HEK293 (cell line): ENCODE data around the gene RFX4.

Experiments used
- CTCF ChIA-PET: fragments of 350-600 bp; formaldehyde crosslinking; extraction: SDS; loops from one replicate; lab custom pipeline; 2021; ENCODE audit warnings: antibody characterized with exemption; lab: Yijun Ruan, JAX
- POLR2A ChIA-PET: fragments of 300-600 bp; formaldehyde crosslinking; extraction: SDS; loops from one replicate; lab custom pipeline; 2020; ENCODE audit warnings: antibody characterized with exemption, inconsistent platforms; lab: Yijun Ruan, JAX
- H3K27ac ChIP-seq: fragments of 200-500 bp; sonication (Bioruptor generic); 2 replicates; pipeline ENCODE4 v1.5.1; 2014; ENCODE audit warnings: low read depth, low read length, control low read depth, inconsistent platforms; ENCODE audit errors: extremely low read depth
- H3K36me3 ChIP-seq, 2 experiments: fragments of 200-500 bp in 1 of 2; sonication (Bioruptor generic) in 1 of 2; 1 replicate in 1 of 2; 2 replicates in 1 of 2; pipeline ENCODE4 v1.5.1; 2014 to 2017; ENCODE audit warnings: inconsistent platforms in 2 of 2, low read length in 2 of 2; ENCODE audit not compliant: control insufficient read depth in 2 of 2, insufficient read depth in 1 of 2
- H3K4me1 ChIP-seq: fragments of 200-500 bp; sonication (Bioruptor generic); 2 replicates; pipeline ENCODE4 v1.5.1; 2014; ENCODE audit warnings: mild to moderate bottlenecking, low read length, inconsistent platforms; ENCODE audit not compliant: control insufficient read depth, insufficient read depth
- H3K4me3 ChIP-seq: 2 replicates; pipeline ENCODE4 v1.5.1; 2011; ENCODE audit warnings: low read depth, mild to moderate bottlenecking, control low read depth, low read length, moderate library complexity
- H3K9me3 ChIP-seq: fragments of 200-500 bp; sonication (Bioruptor generic); 2 replicates; pipeline ENCODE4 v1.5.1; 2014; ENCODE audit warnings: low read depth, low read length, inconsistent platforms; ENCODE audit not compliant: control insufficient read depth, insufficient read depth
- AEBP2 ChIP-seq: fragments of 450-650 bp; formaldehyde crosslinking; IDR thresholded peaks from 2 replicates; pipeline ENCODE4 v1.5.1; 2016; ENCODE audit warnings: missing biosample characterization, missing genetic modification characterization, borderline replicate concordance
- BCL6B ChIP-seq: fragments of 450-650 bp; formaldehyde crosslinking; IDR thresholded peaks from 2 replicates; pipeline ENCODE4 v1.5.1; 2017; ENCODE audit warnings: missing biosample characterization, missing genetic modification characterization
- ELK4 ChIP-seq: IDR thresholded peaks from 2 replicates; pipeline ENCODE4 v1.6.1; 2011; ENCODE audit warnings: mild to moderate bottlenecking, low read depth, low read length, borderline replicate concordance
- TRIM28 ChIP-seq: IDR thresholded peaks from 2 replicates; pipeline ENCODE4 v1.6.1; 2011; ENCODE audit warnings: low read length, control low read depth, borderline replicate concordance
- ZBTB21 ChIP-seq: fragments of 450-650 bp; formaldehyde crosslinking; IDR thresholded peaks from 2 replicates; pipeline ENCODE4 v1.5.1; 2017; ENCODE audit warnings: missing biosample characterization, missing genetic modification characterization
- ZNF10 ChIP-seq: fragments of 450-650 bp; formaldehyde crosslinking; IDR thresholded peaks from 2 replicates; pipeline ENCODE4 v1.5.1; 2017; ENCODE audit warnings: missing biosample characterization, missing genetic modification characterization
- ZNF114 ChIP-seq: fragments of 450-650 bp; formaldehyde crosslinking; IDR thresholded peaks from 2 replicates; pipeline ENCODE4 v1.5.0; 2017; ENCODE audit warnings: missing biosample characterization, missing genetic modification characterization
- ZNF16 ChIP-seq: fragments of 450-650 bp; formaldehyde crosslinking; IDR thresholded peaks from 2 replicates; pipeline ENCODE4 v1.5.1; 2016; ENCODE audit warnings: low read depth, missing biosample characterization, missing genetic modification characterization
- ZNF169 ChIP-seq: fragments of 450-650 bp; formaldehyde crosslinking; IDR thresholded peaks from 2 replicates; pipeline ENCODE4 v1.5.1; 2016; ENCODE audit warnings: missing biosample characterization, missing genetic modification characterization
- ZNF19 ChIP-seq: fragments of 450-650 bp; formaldehyde crosslinking; IDR thresholded peaks from 2 replicates; pipeline ENCODE4; 2016; ENCODE audit warnings: missing biosample characterization, missing genetic modification characterization, low read depth
- ZNF211 ChIP-seq: fragments of 450-650 bp; formaldehyde crosslinking; IDR thresholded peaks from 2 replicates; pipeline ENCODE4 v1.5.1; 2016; ENCODE audit warnings: low read depth, missing biosample characterization, missing genetic modification characterization
- ZNF302 ChIP-seq: fragments of 450-650 bp; formaldehyde crosslinking; IDR thresholded peaks from 2 replicates; pipeline ENCODE4 v1.5.1; 2016; ENCODE audit warnings: missing biosample characterization, missing genetic modification characterization, low read depth
- ZNF354C ChIP-seq: fragments of 450-650 bp; formaldehyde crosslinking; IDR thresholded peaks from 2 replicates; pipeline ENCODE4 v1.5.1; 2016; ENCODE audit warnings: missing biosample characterization, missing genetic modification characterization, low read depth, borderline replicate concordance
- ZNF362 ChIP-seq: fragments of 450-650 bp; formaldehyde crosslinking; IDR thresholded peaks from 2 replicates; pipeline ENCODE4 v1.5.1; 2016; ENCODE audit warnings: missing biosample characterization, missing genetic modification characterization
- ZNF449 ChIP-seq: fragments of 450-650 bp; formaldehyde crosslinking; IDR thresholded peaks from 2 replicates; pipeline ENCODE4 v1.5.1; 2017; ENCODE audit warnings: missing biosample characterization, mild to moderate bottlenecking, missing genetic modification characterization, moderate library complexity
- ZNF48 ChIP-seq: fragments of 450-650 bp; formaldehyde crosslinking; IDR thresholded peaks from 2 replicates; pipeline ENCODE4 v1.5.1; 2016; ENCODE audit warnings: missing biosample characterization, missing genetic modification characterization
- ZNF488 ChIP-seq: fragments of 450-650 bp; formaldehyde crosslinking; IDR thresholded peaks from 2 replicates; pipeline ENCODE4 v1.5.1; 2016; ENCODE audit warnings: missing biosample characterization, missing genetic modification characterization
- ZNF626 ChIP-seq: fragments of 450-650 bp; sonication (Bioruptor Pico); formaldehyde crosslinking; IDR thresholded peaks from 2 replicates; pipeline ENCODE4 v1.5.1; 2018; ENCODE audit warnings: missing biosample characterization, missing genetic modification characterization, inconsistent platforms
- ZNF629 ChIP-seq: fragments of 450-650 bp; formaldehyde crosslinking; IDR thresholded peaks from 2 replicates; pipeline ENCODE4 v1.5.1; 2017; ENCODE audit warnings: missing biosample characterization, missing genetic modification characterization
- ZNF791 ChIP-seq: fragments of 450-650 bp; formaldehyde crosslinking; IDR thresholded peaks from 2 replicates; pipeline ENCODE4 v1.5.1; 2016; ENCODE audit warnings: missing biosample characterization, missing genetic modification characterization
- ZSCAN30 ChIP-seq: fragments of 450-650 bp; IDR thresholded peaks from 2 replicates; pipeline ENCODE4 v1.5.1; 2018; ENCODE audit warnings: missing biosample characterization, mild to moderate bottlenecking, missing genetic modification characterization, moderate library complexity

The RFX4 gene

GRCh38 chr12:106679574-106679973 lies 96.8 kb downstream of the RFX4 start:
- H3K36me3 ChIP-seq: no peaks in the 10 kb centered on the region
- TF ChIP-seq ZNF48 (tag by site-specific recombination) (no peak), ZNF10 (tag by site-specific recombination) (no peak), ZSCAN30 (tag by site-specific recombination) (no peak), ZNF626 (no peak), ZNF488 (tag by site-specific recombination) (no peak), ZNF791 (tag by site-specific recombination) (no peak), BCL6B (no peak)
- no peaks in the 10 kb centered on the region for H3K9me3 ChIP-seq
- no peak overlapping the region for H3K27ac ChIP-seq
- H3K4me3 ChIP-seq: no peak overlapping the region
- CTCF ChIA-PET: interaction anchor here (1.3 kb wide), 1 partner anchor 162 kb away, joined by 6 read pairs; no protein-coding TSS in a partner anchor
- no peaks in the 10 kb centered on the region for H3K4me1 ChIP-seq
- POLR2A ChIA-PET: no interaction called here

- no peak overlapping the region for H3K27ac ChIP-seq
- ChIA-PET CTCF (interaction anchor here (1.3 kb wide), 1 partner anchor 161 kb away, joined by 6 read pairs; no protein-coding TSS in a partner anchor), POLR2A (no interaction called here)
- H3K36me3 ChIP-seq: no peaks in the 10 kb centered on the region
- no peak for TF ChIP-seq ZNF354C (tag by site-specific recombination)
- TF ChIP-seq ZNF629 (tag by site-specific recombination): no peak
- TF ChIP-seq ZNF169 (tag by site-specific recombination): no peak
- no peak for TF ChIP-seq ZNF449 (tag by site-specific recombination)
- no peak for TF ChIP-seq ZNF302 (tag by site-specific recombination)
- no peak for TF ChIP-seq AEBP2 (tag by site-specific recombination)
- no peak for TF ChIP-seq ZNF19 (tag by site-specific recombination)
- TF ChIP-seq ZNF114 (tag by site-specific recombination): no peak
- TF ChIP-seq ELK4: no peak
- TF ChIP-seq TRIM28: no peak
- no peak for TF ChIP-seq ZNF362
- no peak for TF ChIP-seq ZBTB21 (tag by site-specific recombination)
- TF ChIP-seq ZNF16 (tag by site-specific recombination): no peak
- TF ChIP-seq ZNF211: no peak
- no peaks in the 10 kb centered on the region for H3K9me3 ChIP-seq
- H3K4me3 ChIP-seq: no peak overlapping the region
- H3K4me1 ChIP-seq: no peaks in the 10 kb centered on the region
These were observed 97.5 kb downstream of the RFX4 start for GRCh38 chr12:106680280-106680679.
